GM10266 (cell line): Measurements from ENCODE around the gene SLC22A16.

Experiments used
- DNase-seq: peaks from one replicate; pipeline ENCODE4 v3.0.0; 2012; ENCODE audit errors: extremely low spot score
- TF ChIP-seq, protein P1 (sequence below): IDR thresholded peaks from 2 replicates; pipeline ENCODE4 v1.5.1; 2012; ENCODE audit warnings: mild to moderate bottlenecking, low read depth; ENCODE audit not compliant: control insufficient read depth, insufficient read depth; ENCODE audit errors: missing control alignments

Gene SLC22A16

DNA sequence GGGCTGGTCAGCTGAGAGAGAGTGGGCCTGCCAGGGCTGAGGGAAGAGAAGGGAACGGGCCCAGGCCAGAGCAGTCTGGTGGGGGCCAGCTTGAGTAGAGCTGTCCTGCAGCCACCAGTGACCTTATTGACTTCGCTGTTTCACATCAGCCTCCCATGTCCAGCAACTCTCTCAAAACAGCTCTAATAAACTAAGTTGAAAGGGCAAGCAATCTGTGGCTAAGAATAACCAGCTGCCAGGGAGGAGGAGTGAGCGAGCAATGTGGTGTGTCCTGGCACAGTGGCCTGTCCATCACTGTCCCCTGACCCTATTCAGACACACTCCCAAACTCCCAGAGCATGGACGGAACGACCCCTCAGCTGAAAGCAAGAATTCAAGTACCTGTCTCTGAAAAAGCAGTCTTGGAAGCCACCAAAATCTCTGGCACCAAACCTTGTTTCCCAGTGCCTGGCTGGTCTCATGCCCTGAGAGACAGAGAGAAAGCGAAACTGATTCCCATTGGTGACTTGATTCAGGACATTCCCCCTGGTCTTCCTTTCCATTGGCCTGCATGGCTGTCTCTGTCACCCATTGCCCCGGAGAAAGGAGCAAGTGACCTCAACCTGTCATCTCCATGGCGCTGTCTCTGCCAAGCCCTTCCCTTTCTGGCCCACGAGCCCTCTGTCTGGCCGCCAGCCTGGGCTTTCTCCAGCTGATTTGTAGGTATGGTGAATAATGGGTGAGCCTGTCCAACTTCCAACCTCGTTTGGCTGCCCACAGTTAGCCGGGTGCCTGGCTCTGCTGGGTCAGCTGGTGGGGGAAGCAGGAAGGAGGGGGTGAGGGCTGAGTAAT, 61.1 kb downstream of the SLC22A16 start, which contains the start of gene DDO:
Gene DDO, minus strand, starts transcription at position 490 of the 831 bp plus-strand sequence. CDS start 2,113 bp downstream, outside the sequence.
- DNase-seq = peak; percentile 62

DNA sequence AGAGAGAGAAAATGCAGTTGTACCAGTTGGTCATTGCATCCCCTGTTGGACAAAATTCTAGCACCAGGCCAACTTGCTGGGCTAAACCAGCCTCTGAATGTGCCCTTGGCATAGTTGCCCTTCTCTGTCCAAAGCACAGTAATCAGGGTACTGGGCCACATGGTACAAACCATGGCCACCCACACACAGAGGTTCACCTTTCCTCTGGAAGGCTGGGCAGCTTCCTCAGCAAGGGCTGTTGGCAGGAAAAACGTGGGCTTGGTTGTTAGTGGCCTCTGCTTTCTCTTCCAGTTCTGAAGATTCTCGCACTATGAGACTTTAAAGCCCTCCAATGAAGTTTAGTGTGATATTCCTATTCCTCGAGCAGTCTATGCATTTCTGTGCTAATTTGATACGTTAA, 61.7 kb downstream of the SLC22A16 start:
- no peak for DNase-seq
- TF ChIP-seq, protein P1, sequence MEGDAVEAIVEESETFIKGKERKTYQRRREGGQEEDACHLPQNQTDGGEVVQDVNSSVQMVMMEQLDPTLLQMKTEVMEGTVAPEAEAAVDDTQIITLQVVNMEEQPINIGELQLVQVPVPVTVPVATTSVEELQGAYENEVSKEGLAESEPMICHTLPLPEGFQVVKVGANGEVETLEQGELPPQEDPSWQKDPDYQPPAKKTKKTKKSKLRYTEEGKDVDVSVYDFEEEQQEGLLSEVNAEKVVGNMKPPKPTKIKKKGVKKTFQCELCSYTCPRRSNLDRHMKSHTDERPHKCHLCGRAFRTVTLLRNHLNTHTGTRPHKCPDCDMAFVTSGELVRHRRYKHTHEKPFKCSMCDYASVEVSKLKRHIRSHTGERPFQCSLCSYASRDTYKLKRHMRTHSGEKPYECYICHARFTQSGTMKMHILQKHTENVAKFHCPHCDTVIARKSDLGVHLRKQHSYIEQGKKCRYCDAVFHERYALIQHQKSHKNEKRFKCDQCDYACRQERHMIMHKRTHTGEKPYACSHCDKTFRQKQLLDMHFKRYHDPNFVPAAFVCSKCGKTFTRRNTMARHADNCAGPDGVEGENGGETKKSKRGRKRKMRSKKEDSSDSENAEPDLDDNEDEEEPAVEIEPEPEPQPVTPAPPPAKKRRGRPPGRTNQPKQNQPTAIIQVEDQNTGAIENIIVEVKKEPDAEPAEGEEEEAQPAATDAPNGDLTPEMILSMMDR = no peak

More for the DNA sequence above, 61.1 kb downstream of the SLC22A16 start, which contains the start of gene DDO:
- TF ChIP-seq, protein P1 = no peak

DNA sequence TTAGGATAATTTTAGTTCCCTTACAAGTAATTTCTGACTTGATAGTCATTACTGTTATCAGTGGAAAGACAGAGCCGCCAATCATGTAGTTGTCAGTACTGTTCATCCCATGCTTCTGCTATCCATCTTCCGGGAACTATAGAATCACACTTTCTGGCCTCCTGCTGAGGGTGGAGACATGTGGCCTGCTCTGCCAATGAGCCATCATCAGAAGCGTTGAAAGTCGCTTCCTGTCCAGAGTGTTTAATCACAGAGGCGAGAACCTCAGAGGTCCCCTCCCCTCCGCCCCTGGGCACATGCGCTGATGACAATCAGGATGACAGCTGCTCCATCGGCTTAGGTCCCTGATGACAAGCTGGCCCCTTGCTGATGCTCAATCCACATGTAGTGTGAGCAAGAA, 64.1 kb downstream of the SLC22A16 start:
- no peak for DNase-seq
- TF ChIP-seq, protein P1 = no peak

DNA sequence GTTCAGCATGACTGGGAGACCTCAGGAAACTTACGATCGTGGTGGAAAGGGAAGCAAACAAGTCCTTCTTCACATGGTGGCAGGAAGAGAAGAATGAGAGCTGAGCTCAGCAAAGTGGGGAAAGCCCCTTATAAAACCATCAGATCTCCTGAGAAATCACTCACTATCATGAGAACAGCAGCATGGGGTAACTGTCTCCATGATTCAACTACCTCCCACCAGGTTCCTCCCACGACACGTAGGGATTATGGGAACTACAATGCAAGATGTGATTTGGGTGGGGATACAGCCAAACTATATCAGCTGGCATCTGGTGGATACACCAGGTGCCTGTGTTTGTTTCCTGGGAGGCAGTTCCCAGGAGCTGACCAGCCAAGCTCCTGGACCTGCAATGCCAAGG, 65.9 kb downstream of the SLC22A16 start:
- no peak for DNase-seq
- TF ChIP-seq, protein P1 = no peak

DNA sequence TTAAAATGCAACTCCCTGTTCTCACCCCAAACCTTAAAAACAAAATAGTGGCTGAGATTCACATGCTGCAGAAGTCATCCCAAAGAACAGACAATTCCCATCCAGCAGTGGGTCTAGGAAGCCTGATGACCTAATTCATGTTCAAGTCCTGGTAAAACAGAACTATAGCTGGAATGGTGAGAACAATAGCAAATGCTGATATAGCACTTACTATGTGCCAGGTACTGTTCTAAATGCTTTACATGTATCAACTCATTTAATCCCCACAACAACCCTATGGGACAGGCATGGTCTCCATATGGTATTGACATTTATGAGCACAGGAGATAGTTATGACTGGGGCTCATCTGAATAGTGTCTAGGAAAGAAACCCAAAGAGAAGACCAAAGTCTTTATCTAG, 66.6 kb downstream of the SLC22A16 start:
- TF ChIP-seq, protein P1 = no peak
- no peak for DNase-seq

DNA sequence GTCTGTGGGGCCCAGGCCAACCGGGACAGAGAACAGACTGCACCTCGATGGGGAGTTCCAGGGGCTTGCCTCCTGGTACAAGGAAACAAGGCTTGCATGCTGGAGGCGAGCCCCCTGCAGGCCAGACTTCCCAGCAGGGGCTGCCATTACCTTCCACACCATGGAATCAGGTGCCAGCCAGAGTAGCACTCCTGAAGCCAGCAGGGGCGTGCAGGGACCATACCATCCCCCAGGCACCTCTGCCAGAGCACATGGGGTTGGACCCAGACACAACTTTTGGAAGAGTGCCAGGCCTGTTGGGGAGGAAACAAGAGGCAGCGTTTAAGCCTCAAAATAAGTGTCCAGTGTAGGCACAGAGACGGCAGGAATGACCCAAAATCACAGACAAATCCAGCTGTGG, 67.5 kb downstream of the SLC22A16 start:
- no peak for DNase-seq
- TF ChIP-seq, protein P1 = no peak

DNA sequence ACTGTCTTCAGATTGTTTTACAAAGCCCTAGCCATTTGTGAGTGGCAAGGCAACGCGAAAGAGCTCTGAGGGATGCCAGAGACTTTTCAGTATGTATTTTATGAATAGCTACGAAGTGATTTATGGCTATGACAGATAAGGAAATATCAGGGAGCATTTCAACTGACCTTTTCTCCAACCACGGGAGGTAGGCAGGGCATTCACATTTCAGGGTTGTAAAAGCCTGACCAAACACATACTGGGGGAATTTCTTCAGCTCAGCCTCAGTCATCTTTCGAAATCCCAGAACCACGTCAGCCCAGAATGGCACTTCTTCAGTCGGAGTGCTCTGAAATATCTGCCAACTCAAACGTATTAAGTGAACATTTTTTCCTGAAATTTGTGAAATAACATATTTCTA, 71.8 kb downstream of the SLC22A16 start:
- no peak for DNase-seq

More for the DNA sequence above, 71.8 kb downstream of the SLC22A16 start:
- TF ChIP-seq, protein P1 = no peak
